Adrenal gland (tissue), 12 donors: ENCODE measurements around the gene NSUN6. TPM values are rescaled to one million over a fixed set of nuclear protein-coding genes. Genes with fewer than 3 reads are reported as not detected.
"Not testable (repeated sequence)": the region's sequence is repeated elsewhere in the genome, so short reads cannot be mapped to it uniquely, and the experiment has no call there.

Experiments used
- DNase-seq, 7 donors: peaks; one replicate each; pipeline ENCODE4 v3.0.0-alpha.2; 2019 to 2020
- H3K27ac ChIP-seq, 5 donors: fragments of 200-600 bp; sonication (generic) in 4 of 5; 1 replicate in 3 of 5; 2 replicates in 2 of 5; pipeline versions ENCODE4 v1.5.1 to v1.8.0; 2016 to 2020; ENCODE audit warnings: mild to moderate bottlenecking in 1 of 5
- H3K27me3 ChIP-seq: fragments of 200-600 bp; 2 replicates; pipeline ENCODE4 v1.8.0; 2021
- H3K36me3 ChIP-seq, 2 donors: fragments of 200-600 bp; replicated peaks in 1 of 2; 1 replicate in 1 of 2; 2 replicates in 1 of 2; pipeline versions ENCODE4 v1.5.1 to v1.8.0; 2018 to 2022
- H3K4me1 ChIP-seq, 2 donors: fragments of 200-600 bp; replicated peaks in 1 of 2; 1 replicate in 1 of 2; 2 replicates in 1 of 2; pipeline versions ENCODE4 v1.5.1 to v1.8.0; 2018 to 2021
- H3K4me3 ChIP-seq, 4 donors: fragments of 200-600 bp; sonication (generic) in 3 of 4; one replicate each; pipeline ENCODE4 v1.5.1; 2016 to 2018
- H3K9me3 ChIP-seq, 3 donors: fragments of 200-600 bp; sonication (generic) in 1 of 3; replicated peaks in 1 of 3; 1 replicate in 2 of 3; 2 replicates in 1 of 3; pipeline versions ENCODE4 v1.5.1 to v1.8.0; 2016 to 2021
- CTCF ChIP-seq, 6 experiments: fragments of 450-650 bp in 4 of 6; fragments of 200-600 bp in 2 of 6; sonication (generic) in 1 of 6; IDR thresholded peaks; 1 replicate in 5 of 6; 2 replicates in 1 of 6; pipeline versions ENCODE4 v1.5.1 to v1.8.0; 2016 to 2021; ENCODE audit warnings: antibody characterized with exemption in 6 of 6, mild to moderate bottlenecking in 2 of 6, moderate library complexity in 1 of 6
- POLR2A ChIP-seq, 2 donors: fragments of 450-650 bp; IDR thresholded peaks; one replicate each; pipeline ENCODE4 v1.6.1; 2017; ENCODE audit warnings: antibody characterized with exemption in 2 of 2, mild to moderate bottlenecking in 2 of 2, moderate library complexity in 1 of 2
- WGBS, 4 donors: extraction: QIAGEN DNeasy Blood & Tissue Kit in 2 of 4; methylation state at CpG; one replicate each; pipeline versions ENCODE4 v1.1.5 to v1.1.7; 2013 to 2017; 5-methylcytosine and 5-hydroxymethylcytosine counted together
- intact Hi-C, 2 donors: fragments of 100-400 bp; cut with DNase I; formaldehyde crosslinking; loops; one replicate each; pipeline versions ENCODE4 v1.14.1 to v1.15.0; 2022 to 2023
- polyA plus RNA-seq, 3 donors: library from polyadenylated mRNA; stranded (reverse); fragments of 200-250 nt in 2 of 3; fragments of 350-450 nt in 1 of 3; fragmentation: Illumina TruSeq in 1 of 3; extraction: RNeasy Lipid Tissue Mini Kit (QIAGEN cat#74804) in 1 of 3; gene quantifications; one replicate each; pipeline ENCODE4 v1.2.3, GENCODE V29; 2013 to 2014
- total RNA-seq, 9 donors: library from RNA; depleted of rRNA in 4 of 9; stranded (reverse); fragments of >200 nt in 4 of 9; fragments of 120-200 nt in 1 of 9; fragmentation: NEBNext Ultra II Directional in 1 of 9; extraction: Animal tissue kit (Norgen Biotek cat#: 25700) in 1 of 9; gene quantifications; one replicate each; pipeline versions ENCODE4 v1.1.0 to v1.2.4, GENCODE V29; 2013 to 2023
- donor health status: healthy with polysubstance abuse.
- donor health status: Bipolar disorder and iron deficiency.
- donor health status: DM: yes; HTN: yes; CAD: no.
- donor health status: DM: no; HTN: no; CAD: no.
- donor health status: DM: no; HTN: no; CAD: no.
- donor health status: DM: yes; HTN: yes; CAD: no.

The NSUN6 gene
- total and polyA plus RNA-seq, 12 donors, result 5.1 to 33.3 (median 17.4) TPM

GRCh38 chr10:18627452-18628018, 23.9 kb downstream of the NSUN6 start:
- Histone ChIP-seq H3K27ac (peak overlapping the region in 4 of 5 donors; percentile 62 to 92 (median 85)), H3K4me3 (peak overlapping the region in 2 of 4 donors; percentile 67 to 88)
- WGBS, 4 donors, result 0 to 6% (median 3%) methylated on average over 3 to 25 of the region's 25 CpGs
- H3K4me1 ChIP-seq, H3K9me3 ChIP-seq, intact Hi-C loops, H3K36me3 ChIP-seq, H3K27me3 ChIP-seq: not testable (repeated sequence)
- DNase-seq, result peak; percentile 69 to 93 (median 85)
- TF ChIP-seq POLR2A (IDR thresholded peaks at IDR 0.05) (peak in 1 of 2 donors; percentile 67), CTCF (IDR thresholded peaks at IDR 0.05) (peak in 2 of 6 experiments; percentile 14 to 21)

- Histone ChIP-seq H3K27me3 (no peaks in the 10 kb centered on the region), H3K9me3 (no peaks in the 10 kb centered on the region), H3K4me3 (no peak overlapping the region), H3K4me1 (peaks cover 0 to 9% of the 10 kb centered on the region in 2 donors), H3K27ac (no peak overlapping the region), H3K36me3 (no peaks in the 10 kb centered on the region)
- WGBS, 4 donors, result 93 to 96% (median 95%) methylated on average over 5 of the region's 5 CpGs
- TF ChIP-seq POLR2A (IDR thresholded peaks at IDR 0.05) (no peak), CTCF (IDR thresholded peaks at IDR 0.05) (no peak)
- DNase-seq, result no peak
- intact Hi-C loops, result no loop called here
Observed at GRCh38 chr10:18625886-18626285, 25.5 kb downstream of the NSUN6 start.

- H3K27ac ChIP-seq, intact Hi-C loops, H3K4me1 ChIP-seq, H3K4me3 ChIP-seq, DNase-seq, H3K36me3 ChIP-seq, H3K27me3 ChIP-seq, H3K9me3 ChIP-seq: not testable (repeated sequence)
- 74 to 100% (median 91%) methylated on average over 1 of the region's 1 CpG for WGBS, 4 donors
Observed at GRCh38 chr10:18623671-18624070, 27.7 kb downstream of the NSUN6 start.

GRCh38 chr10:18620856-18621255, 30.5 kb downstream of the NSUN6 start:
- intact Hi-C loops, result no loop called here

More at GRCh38 chr10:18620856-18621255, 30.5 kb downstream of the NSUN6 start:
- Histone ChIP-seq H3K27me3 (no peaks in the 10 kb centered on the region), H3K27ac (no peak overlapping the region), H3K4me3 (no peak overlapping the region), H3K36me3 (no peaks in the 10 kb centered on the region), H3K9me3 (no peaks in the 10 kb centered on the region), H3K4me1 (no peaks in the 10 kb centered on the region)
- TF ChIP-seq CTCF (IDR thresholded peaks at IDR 0.05) (no peak), POLR2A (IDR thresholded peaks at IDR 0.05) (no peak)
- DNase-seq, result no peak
